ENCODE results near the gene GFI1B.

GFI1B gene

DNA sequence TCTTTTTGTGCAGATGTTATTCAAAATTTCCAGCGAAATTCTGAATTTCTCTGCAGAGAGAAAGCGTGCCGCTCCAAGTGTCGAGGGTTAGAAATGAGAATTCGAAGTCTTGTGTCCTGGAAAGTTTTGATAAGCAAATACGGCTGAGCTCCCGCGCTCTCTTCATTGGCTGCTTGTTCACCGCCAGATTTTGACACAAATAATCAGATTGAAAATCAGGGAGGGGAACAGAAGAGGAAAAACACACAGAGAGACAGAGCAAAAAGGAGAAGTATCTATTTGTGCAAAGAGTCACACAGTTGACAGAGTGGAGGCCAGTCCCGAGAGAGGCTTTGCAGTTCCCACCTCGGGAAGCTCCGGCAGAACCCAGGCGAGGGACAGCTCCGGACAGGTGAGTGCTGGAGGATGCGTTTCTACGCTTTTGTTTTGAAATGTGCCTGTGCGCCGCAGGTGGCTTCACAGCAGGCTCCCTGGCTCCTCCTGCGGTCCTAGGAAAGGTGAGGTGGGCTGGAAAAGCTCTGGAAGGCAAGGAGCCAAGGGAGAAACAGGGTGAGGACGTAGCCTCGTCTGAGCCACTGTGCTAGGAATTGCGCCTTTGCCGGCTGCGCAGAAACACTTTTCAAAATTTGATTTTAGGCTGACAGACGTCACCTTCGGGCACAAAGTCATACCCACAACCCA, at the start of gene GFI1B:
TSS of gene GFI1B (plus strand) at position 244 of the 681 bp plus-strand sequence. CDS start 7,985 bp downstream, outside the sequence.
- TF ChIP-seq, protein P1, sequence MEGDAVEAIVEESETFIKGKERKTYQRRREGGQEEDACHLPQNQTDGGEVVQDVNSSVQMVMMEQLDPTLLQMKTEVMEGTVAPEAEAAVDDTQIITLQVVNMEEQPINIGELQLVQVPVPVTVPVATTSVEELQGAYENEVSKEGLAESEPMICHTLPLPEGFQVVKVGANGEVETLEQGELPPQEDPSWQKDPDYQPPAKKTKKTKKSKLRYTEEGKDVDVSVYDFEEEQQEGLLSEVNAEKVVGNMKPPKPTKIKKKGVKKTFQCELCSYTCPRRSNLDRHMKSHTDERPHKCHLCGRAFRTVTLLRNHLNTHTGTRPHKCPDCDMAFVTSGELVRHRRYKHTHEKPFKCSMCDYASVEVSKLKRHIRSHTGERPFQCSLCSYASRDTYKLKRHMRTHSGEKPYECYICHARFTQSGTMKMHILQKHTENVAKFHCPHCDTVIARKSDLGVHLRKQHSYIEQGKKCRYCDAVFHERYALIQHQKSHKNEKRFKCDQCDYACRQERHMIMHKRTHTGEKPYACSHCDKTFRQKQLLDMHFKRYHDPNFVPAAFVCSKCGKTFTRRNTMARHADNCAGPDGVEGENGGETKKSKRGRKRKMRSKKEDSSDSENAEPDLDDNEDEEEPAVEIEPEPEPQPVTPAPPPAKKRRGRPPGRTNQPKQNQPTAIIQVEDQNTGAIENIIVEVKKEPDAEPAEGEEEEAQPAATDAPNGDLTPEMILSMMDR (conservative IDR thresholded peaks at IDR 0.05; ENCODE audit: low read depth, low read length), result no peak
- H3K27ac ChIP-seq, result no peak within 1 kb of the TSS
- H4K20me1 ChIP-seq (ENCODE audit: insufficient read depth), result no peaks in the 10 kb centered on the region
- H3K36me3 ChIP-seq (ENCODE audit: insufficient read depth), result no peaks in the 10 kb centered on the region
- H3K9ac ChIP-seq, result no peak within 1 kb of the TSS
- H3K4me3 ChIP-seq (IDR thresholded peaks at IDR 0.05; ENCODE audit: insufficient read depth, low read depth, low read length), result no peak within 1 kb of the TSS
- H3K4me1 ChIP-seq (ENCODE audit: low read depth, poor library complexity, severe bottlenecking), result no peaks in the 10 kb centered on the region
- no peaks in the 10 kb centered on the region for H3K79me2 ChIP-seq (ENCODE audit: insufficient read depth, low read depth)
- no peak within 1 kb of the TSS for H3K4me2 ChIP-seq
- peaks cover 88% of the 10 kb centered on the region for H3K27me3 ChIP-seq (ENCODE audit: insufficient read depth, low read depth)
- no peak within 1 kb of the TSS; the same call in 1 of the 2 replicates for H2AFZ ChIP-seq (ENCODE audit: low read depth)

DNA sequence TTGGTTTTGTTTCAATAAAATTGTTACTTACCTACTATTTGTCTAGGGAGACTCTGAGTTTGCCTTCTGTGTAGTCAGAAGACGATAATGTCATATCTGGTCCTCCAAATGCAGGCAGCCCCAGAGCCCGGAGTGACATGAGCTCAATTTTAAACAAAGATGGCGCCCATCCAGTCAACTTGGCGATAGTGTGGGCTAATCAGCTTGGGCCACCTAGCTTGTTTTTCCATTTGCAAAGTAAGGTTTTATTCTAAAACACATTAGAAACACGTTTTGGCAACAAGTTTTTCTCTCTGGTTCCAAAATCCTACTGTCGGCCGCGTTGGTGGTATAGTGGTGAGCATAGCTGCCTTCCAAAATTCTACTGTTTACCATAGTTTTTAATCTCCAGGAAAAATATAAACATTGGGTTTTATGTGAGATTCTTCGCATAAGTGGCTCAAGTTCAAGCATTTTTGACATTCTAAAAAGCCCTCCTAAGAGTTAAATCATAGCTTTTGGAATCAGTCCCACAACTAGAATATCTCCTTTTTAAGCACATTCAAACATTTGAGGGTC, 47.2 kb upstream of the GFI1B start:
- no peak overlapping the region for H3K9ac ChIP-seq
- H3K27me3 ChIP-seq (ENCODE audit: insufficient read depth, low read depth), result no peaks in the 10 kb centered on the region
- H3K4me3 ChIP-seq (IDR thresholded peaks at IDR 0.05; ENCODE audit: insufficient read depth, low read depth, low read length), result no peak overlapping the region
- no peak overlapping the region for H3K27ac ChIP-seq
- no peaks in the 10 kb centered on the region; the same call in 1 of the 2 replicates for H3K36me3 ChIP-seq (ENCODE audit: insufficient read depth)
- H2AFZ ChIP-seq (ENCODE audit: low read depth), result no peak overlapping the region
- no peaks in the 10 kb centered on the region for H3K4me1 ChIP-seq (ENCODE audit: low read depth, poor library complexity, severe bottlenecking)
- H3K4me2 ChIP-seq, result no peak overlapping the region
- TF ChIP-seq, protein P1 (conservative IDR thresholded peaks at IDR 0.05; ENCODE audit: low read depth, low read length), result no peak
- no peaks in the 10 kb centered on the region for H4K20me1 ChIP-seq (ENCODE audit: insufficient read depth)
- H3K79me2 ChIP-seq (ENCODE audit: insufficient read depth, low read depth), result no peaks in the 10 kb centered on the region

GRCh38 chr9:132935026-132935425, 43.5 kb upstream of the GFI1B start:
- Histone ChIP-seq H3K36me3 (ENCODE audit: insufficient read depth) (no peaks in the 10 kb centered on the region), H3K9ac (no peak overlapping the region), H4K20me1 (ENCODE audit: insufficient read depth) (no peaks in the 10 kb centered on the region), H3K27me3 (ENCODE audit: insufficient read depth, low read depth) (no peaks in the 10 kb centered on the region), H3K4me2 (no peak overlapping the region), H3K4me3 (IDR thresholded peaks at IDR 0.05; ENCODE audit: insufficient read depth, low read depth, low read length) (no peak overlapping the region), H3K4me1 (ENCODE audit: low read depth, poor library complexity, severe bottlenecking) (no peaks in the 10 kb centered on the region), H3K79me2 (ENCODE audit: insufficient read depth, low read depth) (peaks cover 21% of the 10 kb centered on the region), H3K27ac (no peak overlapping the region), H2AFZ (ENCODE audit: low read depth) (no peak overlapping the region)
- TF ChIP-seq, protein P1 (conservative IDR thresholded peaks at IDR 0.05; ENCODE audit: low read depth, low read length), result no peak

- Histone ChIP-seq H4K20me1 (ENCODE audit: insufficient read depth) (0 out of 2 replicates have a peak, but pooled peaks cover 6% of the 10 kb centered on the region), H3K4me3 (IDR thresholded peaks at IDR 0.05; ENCODE audit: insufficient read depth, low read depth, low read length) (no peak overlapping the region), H3K27ac (no peak overlapping the region), H2AFZ (ENCODE audit: low read depth) (no peak overlapping the region), H3K36me3 (ENCODE audit: insufficient read depth) (no peaks in the 10 kb centered on the region), H3K27me3 (ENCODE audit: insufficient read depth, low read depth) (no peaks in the 10 kb centered on the region), H3K9ac (no peak overlapping the region), H3K4me2 (no peak overlapping the region), H3K4me1 (ENCODE audit: low read depth, poor library complexity, severe bottlenecking) (peaks cover 13% of the 10 kb centered on the region), H3K79me2 (ENCODE audit: insufficient read depth, low read depth) (peaks cover 44% of the 10 kb centered on the region)
- TF ChIP-seq, protein P1 (conservative IDR thresholded peaks at IDR 0.05; ENCODE audit: low read depth, low read length), result no peak
Measured at GRCh38 chr9:132937463-132937901, 41.0 kb upstream of the GFI1B start.
